ENCODE data around the gene PPARGC1A. TPM values are rescaled to one million over a fixed set of nuclear protein-coding genes. Genes with fewer than 3 reads are reported as not detected.

Gene PPARGC1A
- total RNA-seq, 1 experiment from 2014 or later, result 1.9 TPM

GRCh38 chr4:23766344-23766743 is 123.5 kb downstream of the PPARGC1A start:
- Mint-ChIP-seq H3K27ac (no peak overlapping the region), H3K4me3 (no peak overlapping the region), H3K27me3 (ENCODE audit: low read depth) (no peaks in the 10 kb centered on the region), H3K36me3 (no peaks in the 10 kb centered on the region), H3K4me1 (peaks cover 18% of the 10 kb centered on the region), H3K9me3 (peaks cover 15% of the 10 kb centered on the region)
- DNase-seq (ENCODE audit: low spot score) (no peak), ATAC-seq (no peak)
- CTCF ChIA-PET, result no interaction called here
- TF ChIP-seq ETV6 (CRISPR knock-in tag; IDR thresholded peaks at IDR 0.05), result no peak
- TF ChIP-seq ATF3 (CRISPR knock-in tag; conservative IDR thresholded peaks at IDR 0.05), result no peak
- no peak for TF ChIP-seq STAT6 (CRISPR knock-in tag; conservative IDR thresholded peaks at IDR 0.05; ENCODE audit: low read depth)
- no peak for TF ChIP-seq MLX (CRISPR knock-in tag; IDR thresholded peaks at IDR 0.05)
- TF ChIP-seq E2F5 (CRISPR knock-in tag; IDR thresholded peaks at IDR 0.05), result no peak
- TF ChIP-seq FOXK1 (CRISPR knock-in tag; IDR thresholded peaks at IDR 0.05), result no peak
- TF ChIP-seq CREB1 (CRISPR knock-in tag; IDR thresholded peaks at IDR 0.05), result no peak
- TF ChIP-seq SOX15 (CRISPR knock-in tag; IDR thresholded peaks at IDR 0.05), result no peak
- TF ChIP-seq ELF4 (CRISPR knock-in tag; IDR thresholded peaks at IDR 0.05; ENCODE audit: low read depth), result no peak
- TF ChIP-seq TCF7 (CRISPR knock-in tag; IDR thresholded peaks at IDR 0.05; ENCODE audit: low read depth), result no peak
- no peak for TF ChIP-seq ZNF425 (CRISPR knock-in tag; conservative IDR thresholded peaks at IDR 0.05)
- TF ChIP-seq AR (CRISPR knock-in tag; IDR thresholded peaks at IDR 0.05), result no peak
- no peak for TF ChIP-seq NR2C2 (CRISPR knock-in tag; IDR thresholded peaks at IDR 0.05)
- TF ChIP-seq HMGXB4 (CRISPR knock-in tag; IDR thresholded peaks at IDR 0.05), result no peak
- TF ChIP-seq KAT7 (CRISPR knock-in tag; IDR thresholded peaks at IDR 0.05; ENCODE audit: borderline replicate concordance), result no peak
- TF ChIP-seq E2F4 (CRISPR knock-in tag; IDR thresholded peaks at IDR 0.05; ENCODE audit: borderline replicate concordance, low read depth), result no peak
- no peak for TF ChIP-seq ZNF138 (CRISPR knock-in tag; conservative IDR thresholded peaks at IDR 0.05)
- no peak for TF ChIP-seq MXD4 (CRISPR knock-in tag; IDR thresholded peaks at IDR 0.05; ENCODE audit: borderline replicate concordance)
- TF ChIP-seq ZNF671 (CRISPR knock-in tag; IDR thresholded peaks at IDR 0.05), result no peak
- POLR2A ChIA-PET, result no interaction called here
